ENCODE results near the gene GPR32. TPM values are rescaled to one million over a fixed set of nuclear protein-coding genes. Genes with fewer than 3 reads are reported as not detected.

Gene GPR32
- total RNA-seq, 4 donors from 2014 or later = not detected

DNA sequence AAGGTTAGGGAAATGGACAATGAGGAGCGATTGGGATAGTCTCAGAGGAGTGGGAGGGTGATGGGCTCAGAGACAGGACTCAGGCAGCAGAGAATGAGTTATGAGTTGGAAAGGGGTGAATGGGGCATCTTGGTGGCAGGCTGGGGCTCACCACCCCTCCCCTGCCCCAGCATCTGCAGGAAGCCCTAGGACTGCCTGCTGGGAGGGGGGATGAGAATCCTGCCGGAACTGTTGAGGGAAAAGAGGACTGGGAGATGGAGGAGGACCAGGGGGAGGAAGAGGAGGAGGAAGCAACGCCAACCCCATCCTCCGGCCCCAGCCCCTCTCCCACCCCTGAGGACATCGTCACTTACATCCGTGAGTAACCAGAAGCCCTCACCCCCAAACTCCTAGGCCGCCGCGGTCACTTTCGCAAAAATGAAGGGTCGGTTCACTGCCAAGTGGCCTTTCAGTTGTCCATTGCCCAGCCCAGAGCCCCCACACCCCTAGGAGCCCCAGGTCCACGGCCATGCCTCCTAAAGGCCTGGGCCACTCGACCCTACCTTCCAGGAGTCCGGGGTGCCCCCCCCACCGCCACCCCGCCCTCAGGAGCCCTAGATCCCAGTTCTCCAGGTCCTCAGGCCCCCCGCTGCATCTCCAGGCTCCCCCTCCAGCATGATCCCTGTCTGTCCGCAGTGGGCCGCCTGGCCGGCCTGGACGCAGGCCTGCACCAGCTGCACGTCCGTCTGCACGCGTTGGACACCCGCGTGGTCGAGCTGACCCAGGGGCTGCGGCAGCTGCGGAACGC, 46.3 kb upstream of the GPR32 start:
- WGBS, 2 donors (ENCODE audit: low coverage in 1 of 2) = 6 to 11% methylated on average over 5 to 7 of the region's 31 CpGs
- Histone ChIP-seq H3K9me3 (no peaks in the 10 kb centered on the region), H3K4me1 (peaks cover 0 to 48% (median 24%) of the 10 kb centered on the region in 3 donors), H3K27ac (peak overlapping the region in 3 of 4 donors; percentile 60 to 73 (median 72)), H3K4me3 (peak overlapping the region; percentile 26 to 65), H3K27me3 (peaks cover 98% of the 10 kb centered on the region), H3K36me3 (no peaks in the 10 kb centered on the region)
- TF ChIP-seq POLR2AphosphoS5 (IDR thresholded peaks at IDR 0.05) (no peak), POLR2A (IDR thresholded peaks at IDR 0.05) (no peak), EP300 (IDR thresholded peaks at IDR 0.05) (no peak)
- TF ChIP-seq, protein P1, sequence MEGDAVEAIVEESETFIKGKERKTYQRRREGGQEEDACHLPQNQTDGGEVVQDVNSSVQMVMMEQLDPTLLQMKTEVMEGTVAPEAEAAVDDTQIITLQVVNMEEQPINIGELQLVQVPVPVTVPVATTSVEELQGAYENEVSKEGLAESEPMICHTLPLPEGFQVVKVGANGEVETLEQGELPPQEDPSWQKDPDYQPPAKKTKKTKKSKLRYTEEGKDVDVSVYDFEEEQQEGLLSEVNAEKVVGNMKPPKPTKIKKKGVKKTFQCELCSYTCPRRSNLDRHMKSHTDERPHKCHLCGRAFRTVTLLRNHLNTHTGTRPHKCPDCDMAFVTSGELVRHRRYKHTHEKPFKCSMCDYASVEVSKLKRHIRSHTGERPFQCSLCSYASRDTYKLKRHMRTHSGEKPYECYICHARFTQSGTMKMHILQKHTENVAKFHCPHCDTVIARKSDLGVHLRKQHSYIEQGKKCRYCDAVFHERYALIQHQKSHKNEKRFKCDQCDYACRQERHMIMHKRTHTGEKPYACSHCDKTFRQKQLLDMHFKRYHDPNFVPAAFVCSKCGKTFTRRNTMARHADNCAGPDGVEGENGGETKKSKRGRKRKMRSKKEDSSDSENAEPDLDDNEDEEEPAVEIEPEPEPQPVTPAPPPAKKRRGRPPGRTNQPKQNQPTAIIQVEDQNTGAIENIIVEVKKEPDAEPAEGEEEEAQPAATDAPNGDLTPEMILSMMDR (IDR thresholded peaks at IDR 0.05) = no peak
- ATAC-seq = no peak

DNA sequence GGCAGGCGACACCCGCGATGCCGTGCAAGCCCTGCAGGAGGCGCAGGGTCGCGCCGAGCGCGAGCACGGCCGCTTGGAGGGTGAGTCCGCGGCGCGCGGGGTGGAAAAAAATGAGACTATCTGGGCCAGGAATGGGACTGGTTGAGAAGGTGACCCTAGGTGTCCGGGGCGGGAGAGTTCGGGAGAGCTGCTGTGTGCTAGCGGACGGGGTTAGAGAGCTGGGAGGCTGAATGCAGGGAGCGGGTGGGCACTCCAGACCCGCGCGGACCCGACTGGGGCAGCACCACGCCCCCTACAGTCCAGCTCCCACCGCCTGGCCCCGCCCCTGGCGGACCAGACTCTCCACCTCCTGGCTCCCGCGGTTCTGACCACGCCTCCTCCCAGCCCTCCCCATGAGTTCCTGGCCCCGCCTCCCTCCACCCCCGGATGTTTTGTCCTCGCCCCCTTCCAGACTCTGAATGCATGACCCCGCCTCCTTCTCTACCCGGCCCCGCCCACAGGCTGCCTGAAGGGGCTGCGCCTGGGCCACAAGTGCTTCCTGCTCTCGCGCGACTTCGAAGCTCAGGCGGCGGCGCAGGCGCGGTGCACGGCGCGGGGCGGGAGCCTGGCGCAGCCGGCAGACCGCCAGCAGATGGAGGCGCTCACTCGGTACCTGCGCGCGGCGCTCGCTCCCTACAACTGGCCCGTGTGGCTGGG, 45.6 kb upstream of the GPR32 start:
- no peak for TF ChIP-seq EP300 (IDR thresholded peaks at IDR 0.05)
- TF ChIP-seq, protein P1 (IDR thresholded peaks at IDR 0.05) = peak in 3 of 4 experiments; percentile 57 to 80 (median 68)
- peak; percentile 50 to 63 for TF ChIP-seq POLR2A (IDR thresholded peaks at IDR 0.05)
- TF ChIP-seq POLR2AphosphoS5 (IDR thresholded peaks at IDR 0.05) = peak; percentile 13
- H3K4me1 ChIP-seq = peaks cover 0 to 41% (median 21%) of the 10 kb centered on the region in 3 donors
- no CpG with 5 or more reads among the region's 65 CpGs for WGBS, 2 donors (ENCODE audit: low coverage in 1 of 2)
- H3K9me3 ChIP-seq = no peaks in the 10 kb centered on the region
- peak overlapping the region; percentile 26 to 65 for H3K4me3 ChIP-seq
- ATAC-seq = peak; percentile 92
- peak overlapping the region in 3 of 4 donors; percentile 72 to 85 (median 79) for H3K27ac ChIP-seq
- H3K36me3 ChIP-seq = no peaks in the 10 kb centered on the region
- peaks cover 97% of the 10 kb centered on the region for H3K27me3 ChIP-seq

DNA sequence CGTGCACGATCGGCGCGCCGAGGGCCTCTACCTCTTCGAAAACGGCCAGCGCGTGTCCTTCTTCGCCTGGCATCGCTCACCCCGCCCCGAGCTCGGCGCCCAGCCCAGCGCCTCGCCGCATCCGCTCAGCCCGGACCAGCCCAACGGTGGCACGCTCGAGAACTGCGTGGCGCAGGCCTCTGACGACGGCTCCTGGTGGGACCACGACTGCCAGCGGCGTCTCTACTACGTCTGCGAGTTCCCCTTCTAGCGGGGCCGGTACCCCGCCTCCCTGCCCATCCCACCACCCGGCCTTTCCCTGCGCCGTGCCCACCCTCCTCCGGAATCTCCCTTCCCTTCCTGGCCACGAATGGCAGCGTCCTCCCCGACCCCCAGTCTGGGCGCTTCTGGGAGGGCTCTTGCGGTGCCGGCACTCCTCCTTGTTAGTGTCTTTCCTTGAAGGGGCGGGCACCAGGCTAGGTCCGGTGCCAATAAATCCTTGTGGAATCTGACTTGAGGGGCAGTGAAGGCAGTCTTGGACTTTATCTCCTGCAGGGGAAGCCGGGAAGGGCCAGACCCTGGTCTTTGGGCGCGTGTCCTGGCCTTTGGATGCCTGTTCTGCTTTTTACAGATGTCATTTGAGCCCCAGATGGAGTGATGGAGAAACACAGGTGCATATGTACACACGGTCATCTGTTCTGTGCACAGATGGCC, 44.9 kb upstream of the GPR32 start:
- ATAC-seq = no peak
- peak overlapping the region; percentile 26 to 65 for H3K4me3 ChIP-seq
- no peaks in the 10 kb centered on the region for H3K9me3 ChIP-seq
- peaks cover 91% of the 10 kb centered on the region for H3K27me3 ChIP-seq
- WGBS, 2 donors (ENCODE audit: low coverage in 1 of 2) = 13% methylated on average over 7 of the region's 52 CpGs; no CpG with 5 or more reads in 1 of the 2 donors
- TF ChIP-seq, protein P1 (IDR thresholded peaks at IDR 0.05) = no peak
- TF ChIP-seq POLR2A (IDR thresholded peaks at IDR 0.05) (no peak), POLR2AphosphoS5 (IDR thresholded peaks at IDR 0.05) (no peak), EP300 (IDR thresholded peaks at IDR 0.05) (no peak)
- peaks cover 0 to 39% (median 21%) of the 10 kb centered on the region in 3 donors for H3K4me1 ChIP-seq
- H3K36me3 ChIP-seq = no peaks in the 10 kb centered on the region
- peak overlapping the region in 3 of 4 donors; percentile 72 to 85 (median 79) for H3K27ac ChIP-seq

DNA sequence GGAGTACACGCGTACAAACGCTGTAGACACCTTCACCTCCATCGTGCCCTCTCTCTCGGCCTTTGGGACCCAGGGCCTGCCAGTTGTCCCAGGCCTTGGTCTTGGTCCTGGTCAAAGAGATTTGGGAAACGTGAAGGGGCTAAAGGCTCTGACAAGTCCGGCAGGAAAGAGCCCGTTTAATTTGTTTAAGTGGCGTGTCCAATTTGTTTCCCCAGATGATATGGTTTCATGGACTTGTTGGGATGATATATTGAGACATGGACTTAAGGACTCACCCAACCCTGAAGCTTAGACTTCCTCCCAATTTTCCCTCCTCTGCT, 44.4 kb upstream of the GPR32 start:
- 58 to 60% methylated on average over 1 to 7 of the region's 9 CpGs for WGBS, 2 donors (ENCODE audit: low coverage in 1 of 2)
- no peak for ATAC-seq
- peak overlapping the region in 1 of 2 donors; percentile 65 for H3K4me3 ChIP-seq
- TF ChIP-seq, protein P1 (IDR thresholded peaks at IDR 0.05) = no peak
- TF ChIP-seq POLR2A (IDR thresholded peaks at IDR 0.05) = no peak
- no peak for TF ChIP-seq EP300 (IDR thresholded peaks at IDR 0.05)
- TF ChIP-seq POLR2AphosphoS5 (IDR thresholded peaks at IDR 0.05) = no peak
- H3K36me3 ChIP-seq = no peaks in the 10 kb centered on the region
- H3K9me3 ChIP-seq = no peaks in the 10 kb centered on the region
- no peak overlapping the region for H3K27ac ChIP-seq
- H3K4me1 ChIP-seq = peaks cover 0 to 39% (median 21%) of the 10 kb centered on the region in 3 donors
- H3K27me3 ChIP-seq = peaks cover 91% of the 10 kb centered on the region

Measured in gastroesophageal sphincter (tissue), 4 donors.